Endothelial cell of hepatic sinusoid (primary cell): ENCODE data around the gene CAMTA1.

Experiments used
- in situ Hi-C: cut with HindIII; loops from 2 replicates; pipeline ENCODE4 v1.10.0; 2017; ENCODE audit warnings: low sequenced_read_pairs

CAMTA1 gene

GRCh38 chr1:7449750-7450149 is 664.5 kb downstream of the CAMTA1 start:
- in situ Hi-C loops: no loop called here

- in situ Hi-C loops: no loop called here
Measured at GRCh38 chr1:7450838-7451237, 665.6 kb downstream of the CAMTA1 start.

GRCh38 chr1:7453038-7453437 is 667.8 kb downstream of the CAMTA1 start:
- in situ Hi-C loops: no loop called here

- in situ Hi-C loops: no loop called here
Measured at GRCh38 chr1:7454052-7454815, 669.0 kb downstream of the CAMTA1 start.

GRCh38 chr1:7454895-7455784 is 669.9 kb downstream of the CAMTA1 start:
- in situ Hi-C loops: no loop called here

- in situ Hi-C loops: no loop called here
Measured at GRCh38 chr1:7455796-7456721, 670.8 kb downstream of the CAMTA1 start.

- in situ Hi-C loops: no loop called here
Measured at GRCh38 chr1:7456722-7457082, 671.4 kb downstream of the CAMTA1 start.

GRCh38 chr1:7457811-7458210 is 672.6 kb downstream of the CAMTA1 start:
- in situ Hi-C loops: no loop called here

GRCh38 chr1:7458946-7459345 is 673.7 kb downstream of the CAMTA1 start:
- in situ Hi-C loops: no loop called here

- in situ Hi-C loops: no loop called here
Measured at GRCh38 chr1:7459914-7460313, 674.7 kb downstream of the CAMTA1 start.

- in situ Hi-C loops: no loop called here
Measured at GRCh38 chr1:7460807-7461206, 675.6 kb downstream of the CAMTA1 start.

GRCh38 chr1:7462617-7463016 is 677.4 kb downstream of the CAMTA1 start:
- in situ Hi-C loops: no loop called here

- in situ Hi-C loops: no loop called here
Measured at GRCh38 chr1:7463526-7463925, 678.3 kb downstream of the CAMTA1 start.

GRCh38 chr1:7464736-7465135 is 679.5 kb downstream of the CAMTA1 start:
- in situ Hi-C loops: no loop called here

GRCh38 chr1:7467476-7468175 is 682.4 kb downstream of the CAMTA1 start:
- in situ Hi-C loops: no loop called here

GRCh38 chr1:7468248-7468647 is 683.0 kb downstream of the CAMTA1 start:
- in situ Hi-C loops: no loop called here

GRCh38 chr1:7469255-7469938 is 684.1 kb downstream of the CAMTA1 start:
- in situ Hi-C loops: no loop called here

GRCh38 chr1:7470904-7471638 is 685.8 kb downstream of the CAMTA1 start:
- in situ Hi-C loops: loop anchor here (5.0 kb wide), 1 partner anchor 74 kb away; no protein-coding TSS in a partner anchor

- in situ Hi-C loops: loop anchor here (5.0 kb wide), 1 partner anchor 75 kb away; no protein-coding TSS in a partner anchor
Measured at GRCh38 chr1:7471836-7472235, 686.6 kb downstream of the CAMTA1 start.
